Thoracic aorta (tissue), 2 donors: ENCODE data around the gene TBATA. TPM values are rescaled to one million over a fixed set of nuclear protein-coding genes. Genes with fewer than 3 reads are reported as not detected.

Experiments
- ATAC-seq: fragments of 150-250 bp; one replicate; pipeline ENCODE4 v1.8.0; 2017; ENCODE audit warnings: low read depth; ENCODE audit not compliant: insufficient number of reproducible peaks, low FRiP score
- DNase-seq: peaks from one replicate; pipeline ENCODE4 v3.0.0-alpha.2; 2020; ENCODE audit warnings: low spot score
- H3K27ac ChIP-seq, 2 donors: fragments of 200-600 bp; sonication (generic); 1 replicate in 1 of 2; 2 replicates in 1 of 2; pipeline ENCODE4 v1.5.1; 2016; ENCODE audit warnings: mild to moderate bottlenecking in 2 of 2, moderate library complexity in 2 of 2
- H3K27me3 ChIP-seq: fragments of 200-600 bp; sonication (generic); replicated peaks from 2 replicates; pipeline ENCODE4 v1.6.0; 2016; ENCODE audit warnings: mild to moderate bottlenecking; ENCODE audit not compliant: insufficient read depth
- H3K36me3 ChIP-seq: fragments of 200-600 bp; sonication (generic); one replicate; pipeline ENCODE4 v1.5.1; 2016
- H3K4me1 ChIP-seq, 2 donors: fragments of 200-600 bp; sonication (generic); 1 replicate in 1 of 2; 2 replicates in 1 of 2; pipeline versions ENCODE4 v1.5.1 to v1.6.0; 2016; ENCODE audit warnings: low read depth in 2 of 2, mild to moderate bottlenecking in 1 of 2; ENCODE audit not compliant: control insufficient read depth in 1 of 2
- H3K4me3 ChIP-seq: fragments of 200-600 bp; sonication (generic); 2 replicates; pipeline ENCODE4 v1.5.1; 2016; ENCODE audit warnings: mild to moderate bottlenecking
- H3K9me3 ChIP-seq: fragments of 200-600 bp; sonication (generic); 2 replicates; pipeline ENCODE4 v1.5.1; 2016
- CTCF ChIP-seq: fragments of 200-600 bp; sonication (generic); IDR thresholded peaks from one replicate; pipeline ENCODE4 v1.5.1; 2019; ENCODE audit warnings: antibody characterized with exemption
- total RNA-seq, 2 donors: library from RNA; depleted of rRNA; stranded (reverse); fragments of >200 nt; gene quantifications; one replicate each; pipeline versions ENCODE4 v1.1.0 to v1.2.3, GENCODE V29; 2016

The TBATA gene
- total RNA-seq, 2 donors from 2014 or later = not detected

GRCh38 chr10:70733051-70733450, 52.1 kb downstream of the TBATA start:
- DNase-seq = no peak
- no peaks in the 10 kb centered on the region for H3K36me3 ChIP-seq
- H3K27ac ChIP-seq = no peak overlapping the region
- no peaks in the 10 kb centered on the region for H3K4me1 ChIP-seq
- no peaks in the 10 kb centered on the region for H3K27me3 ChIP-seq
- no peak for ATAC-seq
- H3K9me3 ChIP-seq = no peaks in the 10 kb centered on the region
- no peak for TF ChIP-seq CTCF
- no peak overlapping the region for H3K4me3 ChIP-seq

DNA sequence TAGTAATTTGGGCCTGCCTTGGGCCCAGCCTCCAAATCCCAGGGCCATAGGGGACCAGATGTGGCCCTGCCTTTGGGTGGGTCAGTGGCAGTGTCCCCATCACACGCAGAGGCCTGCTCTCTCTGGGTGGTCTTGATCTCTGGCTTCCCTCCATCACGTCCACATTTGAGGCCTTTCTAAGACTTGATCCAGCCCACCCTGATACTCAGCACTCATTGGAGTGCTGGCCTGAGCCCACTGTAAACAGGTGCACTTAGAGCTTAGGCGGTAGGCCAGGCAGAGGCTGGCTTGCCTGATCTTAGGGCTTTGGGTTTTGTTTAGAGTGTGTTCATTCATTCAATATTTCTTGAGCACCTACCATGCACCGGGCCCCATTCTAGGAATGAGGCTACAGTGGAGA, 52.6 kb downstream of the TBATA start:
- H3K4me1 ChIP-seq = no peaks in the 10 kb centered on the region
- H3K36me3 ChIP-seq = no peaks in the 10 kb centered on the region
- TF ChIP-seq CTCF = no peak
- no peak overlapping the region for H3K27ac ChIP-seq
- DNase-seq (no peak), ATAC-seq (no peak)
- no peaks in the 10 kb centered on the region for H3K27me3 ChIP-seq
- no peaks in the 10 kb centered on the region for H3K9me3 ChIP-seq
- H3K4me3 ChIP-seq = no peak overlapping the region

- no peak for TF ChIP-seq CTCF
- H3K4me3 ChIP-seq = no peak overlapping the region
- no peaks in the 10 kb centered on the region for H3K9me3 ChIP-seq
- ATAC-seq (no peak), DNase-seq (no peak)
- no peaks in the 10 kb centered on the region for H3K36me3 ChIP-seq
- no peaks in the 10 kb centered on the region for H3K4me1 ChIP-seq
- H3K27ac ChIP-seq = no peak overlapping the region
- no peaks in the 10 kb centered on the region for H3K27me3 ChIP-seq
Measured at GRCh38 chr10:70730955-70731354, 54.2 kb downstream of the TBATA start.

GRCh38 chr10:70729763-70730357, 55.3 kb downstream of the TBATA start:
- Histone ChIP-seq H3K4me1 (no peaks in the 10 kb centered on the region), H3K4me3 (no peak overlapping the region), H3K27me3 (no peaks in the 10 kb centered on the region), H3K36me3 (no peaks in the 10 kb centered on the region), H3K27ac (no peak overlapping the region), H3K9me3 (no peaks in the 10 kb centered on the region)
- no peak for TF ChIP-seq CTCF
- ATAC-seq (no peak), DNase-seq (no peak)

GRCh38 chr10:70728328-70728727, 56.8 kb downstream of the TBATA start:
- Histone ChIP-seq H3K27me3 (no peaks in the 10 kb centered on the region), H3K9me3 (no peaks in the 10 kb centered on the region), H3K36me3 (no peaks in the 10 kb centered on the region), H3K27ac (no peak overlapping the region), H3K4me3 (no peak overlapping the region), H3K4me1 (no peaks in the 10 kb centered on the region)
- no peak for TF ChIP-seq CTCF
- no peak for DNase-seq
- no peak for ATAC-seq
